Panc1 (cell line): ENCODE data around the gene LIPE. TPM values are rescaled to one million over a fixed set of nuclear protein-coding genes. Genes with fewer than 3 reads are reported as not detected.

Source experiments
- ATAC-seq: fragments of 200-7000 bp; cut with Tn5 transposase; 2 replicates; pipeline ENCODE4 v1.9.1; 2020; ENCODE audit warnings: mild to moderate bottlenecking, moderate library complexity
- BruUV-seq: library from RNA; stranded (reverse); fragments of 400-500 nt; replicated peaks from 2 replicates; lab custom pipeline; 2021; lab: Mats Ljungman, UMichigan
- CTCF ChIA-PET: fragments of 300-600 bp; sonication (Branson Sonifier 250); formaldehyde crosslinking; loops from one replicate; lab custom pipeline; 2022; ENCODE audit warnings: antibody characterized with exemption; lab: Charles Lee
- POLR2A ChIA-PET: fragments of 300-600 bp; sonication (Branson Sonifier 250); formaldehyde crosslinking; loops from one replicate; lab custom pipeline; 2022; ENCODE audit warnings: antibody characterized with exemption; lab: Charles Lee
- DNase-seq: peaks from one replicate; pipeline ENCODE4 v3.0.0-alpha.2; 2010; ENCODE audit warnings: low read depth, low spot score
- H3K27ac ChIP-seq: 2 replicates; pipeline ENCODE4 v1.5.1; 2011; ENCODE audit warnings: mild to moderate bottlenecking, low read length, inconsistent platforms
- H3K27me3 ChIP-seq: fragments of 200-500 bp; sonication (Bioruptor generic); 2 replicates; pipeline ENCODE4 v1.6.0; 2014; ENCODE audit warnings: low read length, inconsistent platforms; ENCODE audit not compliant: control insufficient read depth, insufficient read depth
- H3K36me3 ChIP-seq: fragments of 200-500 bp; sonication (Bioruptor generic); 2 replicates; pipeline ENCODE4 v1.5.1; 2014; ENCODE audit warnings: inconsistent platforms, mild to moderate bottlenecking, low read length, moderate library complexity; ENCODE audit not compliant: control insufficient read depth, insufficient read depth
- H3K4me1 ChIP-seq: 2 replicates; pipeline ENCODE4 v1.5.1; 2011; ENCODE audit warnings: inconsistent platforms, mild to moderate bottlenecking, low read length, moderate library complexity; ENCODE audit not compliant: control insufficient read depth, insufficient read depth
- H3K4me3 ChIP-seq, 2 experiments: 2 replicates each; pipeline ENCODE4 v1.5.1; 2011 to 2012; ENCODE audit warnings: low read depth in 2 of 2, low read length in 2 of 2, mild to moderate bottlenecking in 2 of 2, inconsistent platforms in 1 of 2, moderate library complexity in 1 of 2
- H3K9me3 ChIP-seq: fragments of 200-500 bp; sonication (Bioruptor generic); 2 replicates; pipeline ENCODE4 v1.5.1; 2014; ENCODE audit warnings: low read depth, mild to moderate bottlenecking, inconsistent platforms, low read length, moderate library complexity; ENCODE audit not compliant: control insufficient read depth, insufficient read depth
- POLR2AphosphoS5 ChIP-seq: IDR thresholded peaks from 2 replicates; pipeline ENCODE4 v1.6.1; 2012; ENCODE audit warnings: mild to moderate bottlenecking, low read depth, low read length, moderate library complexity
- REST ChIP-seq, 2 experiments: IDR thresholded peaks; 2 replicates each; pipeline ENCODE4 v1.6.1; 2011 to 2012; ENCODE audit warnings: low read depth in 2 of 2, control low read depth in 1 of 2, low read length in 1 of 2, mild to moderate bottlenecking in 1 of 2, moderate library complexity in 1 of 2; ENCODE audit not compliant: insufficient read depth in 1 of 2
- SIN3A ChIP-seq: IDR thresholded peaks from 2 replicates; pipeline ENCODE4 v1.6.1; 2012; ENCODE audit warnings: low read depth, mild to moderate bottlenecking, low read length, moderate library complexity, borderline replicate concordance; ENCODE audit not compliant: insufficient read depth
- TCF7L2 ChIP-seq: IDR thresholded peaks from 2 replicates; pipeline ENCODE4 v1.6.1; 2011; ENCODE audit warnings: mild to moderate bottlenecking, low read depth, low read length, inconsistent platforms
- in situ Hi-C: cut with HindIII; loops from 2 replicates; pipeline ENCODE4 v1.10.0; 2016; ENCODE audit warnings: low sequenced_read_pairs, low pct_unique_long_range_greater_than_20kb
- intact Hi-C: fragments of 100-400 bp; cut with micrococcal nuclease; formaldehyde crosslinking; loops from one replicate; pipeline ENCODE4 v1.10.0; 2022; ENCODE audit not compliant: unreplicated experiment
- total RNA-seq: library from RNA; stranded (reverse); gene quantifications from one replicate; pipeline ENCODE4 v1.2.1, GENCODE V29; 2021; ENCODE audit not compliant: unreplicated experiment
- TF ChIP-seq, protein P1 (sequence below): fragments of 450-650 bp; IDR thresholded peaks from 2 replicates; pipeline ENCODE4 v1.5.1; 2017; ENCODE audit warnings: mild to moderate bottlenecking

The LIPE gene
- total RNA-seq, 1 experiment from 2014 or later = 3.4 TPM

DNA sequence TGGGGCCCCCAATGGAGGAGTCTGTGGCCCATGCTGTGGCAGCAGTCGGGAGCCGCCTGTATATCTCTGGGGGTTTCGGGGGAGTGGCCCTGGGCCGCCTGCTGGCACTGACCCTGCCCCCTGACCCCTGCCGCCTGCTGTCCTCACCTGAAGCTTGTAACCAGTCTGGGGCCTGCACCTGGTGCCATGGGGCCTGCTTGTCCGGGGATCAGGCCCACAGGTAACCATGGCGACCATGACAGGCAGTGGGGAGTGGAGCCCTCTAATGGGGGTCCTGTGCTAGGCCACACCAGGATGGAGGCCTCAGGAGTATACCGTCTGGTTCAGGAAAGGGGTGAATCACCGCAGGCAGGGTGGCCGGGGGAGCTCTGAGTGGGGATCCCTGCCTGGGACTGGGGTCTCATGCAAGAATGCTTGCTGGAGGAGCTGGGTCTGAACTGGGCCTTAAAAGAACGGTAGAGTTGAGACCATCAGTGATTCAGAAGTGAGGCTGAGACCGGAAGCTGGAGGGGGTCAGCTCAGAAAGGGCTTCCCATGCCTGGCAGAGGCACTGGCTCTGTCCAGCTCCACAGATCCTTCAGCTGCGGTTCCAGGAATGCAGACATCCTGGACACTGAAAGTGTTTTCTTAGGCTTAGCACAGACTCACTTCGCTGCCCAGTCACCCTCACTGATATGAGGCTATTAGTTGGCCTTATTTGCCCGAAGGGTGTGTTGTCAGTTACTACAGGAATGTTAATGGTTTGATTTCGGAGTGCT, 66.2 kb downstream of the LIPE start:
- no TSS peak for BruUV-seq
- TF ChIP-seq POLR2AphosphoS5 = no peak
- no peak for TF ChIP-seq TCF7L2
- no peak for TF ChIP-seq REST (IDR thresholded peaks at IDR 0.05; ENCODE audit: insufficient read depth in 1 of 2, low read depth in 2 of 2, low read length in 1 of 2)
- TF ChIP-seq, protein P1, sequence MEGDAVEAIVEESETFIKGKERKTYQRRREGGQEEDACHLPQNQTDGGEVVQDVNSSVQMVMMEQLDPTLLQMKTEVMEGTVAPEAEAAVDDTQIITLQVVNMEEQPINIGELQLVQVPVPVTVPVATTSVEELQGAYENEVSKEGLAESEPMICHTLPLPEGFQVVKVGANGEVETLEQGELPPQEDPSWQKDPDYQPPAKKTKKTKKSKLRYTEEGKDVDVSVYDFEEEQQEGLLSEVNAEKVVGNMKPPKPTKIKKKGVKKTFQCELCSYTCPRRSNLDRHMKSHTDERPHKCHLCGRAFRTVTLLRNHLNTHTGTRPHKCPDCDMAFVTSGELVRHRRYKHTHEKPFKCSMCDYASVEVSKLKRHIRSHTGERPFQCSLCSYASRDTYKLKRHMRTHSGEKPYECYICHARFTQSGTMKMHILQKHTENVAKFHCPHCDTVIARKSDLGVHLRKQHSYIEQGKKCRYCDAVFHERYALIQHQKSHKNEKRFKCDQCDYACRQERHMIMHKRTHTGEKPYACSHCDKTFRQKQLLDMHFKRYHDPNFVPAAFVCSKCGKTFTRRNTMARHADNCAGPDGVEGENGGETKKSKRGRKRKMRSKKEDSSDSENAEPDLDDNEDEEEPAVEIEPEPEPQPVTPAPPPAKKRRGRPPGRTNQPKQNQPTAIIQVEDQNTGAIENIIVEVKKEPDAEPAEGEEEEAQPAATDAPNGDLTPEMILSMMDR = no peak
- no peak for TF ChIP-seq SIN3A
- Histone ChIP-seq H3K4me1 (no peaks in the 10 kb centered on the region), H3K27ac (no peak overlapping the region), H3K36me3 (no peaks in the 10 kb centered on the region), H3K27me3 (no peaks in the 10 kb centered on the region), H3K4me3 (no peak overlapping the region), H3K9me3 (no peaks in the 10 kb centered on the region)
- in situ Hi-C loops = no loop called here
- no peak for ATAC-seq
- CTCF ChIA-PET = interaction anchor here (0.6 kb wide), 1 partner anchor 1755 kb away, joined by 3 read pairs; no protein-coding TSS in a partner anchor
- DNase-seq = no peak
- intact Hi-C loops = no loop called here
- POLR2A ChIA-PET = no interaction called here

DNA sequence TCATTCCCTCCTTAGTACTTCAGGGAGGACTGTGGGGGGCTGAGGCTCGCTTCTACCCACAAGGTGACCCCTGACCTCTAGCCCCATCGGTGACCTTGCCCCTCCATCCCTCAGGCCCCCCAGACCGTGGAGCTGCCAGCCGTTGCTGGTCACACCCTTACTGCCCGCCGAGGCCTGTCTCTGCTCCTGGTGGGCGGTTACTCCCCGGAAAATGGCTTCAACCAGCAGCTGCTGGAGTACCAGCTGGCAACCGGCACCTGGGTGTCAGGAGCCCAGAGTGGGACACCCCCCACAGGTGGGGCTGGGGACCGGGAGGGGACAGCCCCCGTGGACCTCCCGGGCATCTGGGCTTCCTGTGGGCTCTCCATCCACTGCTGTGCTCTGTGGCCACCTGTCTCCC, 69.9 kb downstream of the LIPE start:
- CTCF ChIA-PET = no interaction called here
- Histone ChIP-seq H3K4me1 (no peaks in the 10 kb centered on the region), H3K27me3 (no peaks in the 10 kb centered on the region), H3K36me3 (no peaks in the 10 kb centered on the region), H3K9me3 (no peaks in the 10 kb centered on the region), H3K27ac (no peak overlapping the region), H3K4me3 (no peak overlapping the region)
- in situ Hi-C loops (no loop called here), intact Hi-C loops (no loop called here)
- POLR2A ChIA-PET = no interaction called here
- DNase-seq = no peak
- no peak for ATAC-seq
- TF ChIP-seq TCF7L2 (no peak), SIN3A (no peak)
- no TSS peak for BruUV-seq

- no peaks in the 10 kb centered on the region for H3K36me3 ChIP-seq
- POLR2A ChIA-PET = no interaction called here
- no peak overlapping the region for H3K4me3 ChIP-seq
- intact Hi-C loops = no loop called here
- DNase-seq (no peak), ATAC-seq (no peak)
- CTCF ChIA-PET = interaction anchor here (0.6 kb wide), 1 partner anchor 16 kb away, joined by 5 read pairs; no protein-coding TSS in a partner anchor
- no peaks in the 10 kb centered on the region for H3K9me3 ChIP-seq
- TF ChIP-seq POLR2AphosphoS5 = no peak
- TF ChIP-seq, protein P1 = no peak
- TF ChIP-seq TCF7L2 = no peak
- TF ChIP-seq SIN3A = no peak
- no peaks in the 10 kb centered on the region for H3K4me1 ChIP-seq
- H3K27ac ChIP-seq = no peak overlapping the region
- no peaks in the 10 kb centered on the region for H3K27me3 ChIP-seq
- BruUV-seq = no TSS peak
- in situ Hi-C loops = no loop called here
Observed at GRCh38 chr19:42356686-42357085, 70.5 kb downstream of the LIPE start.
